Measurements from ENCODE around the gene CPT1C.

Gene CPT1C

GRCh38 chr19:49678985-49679770 lies 11.7 kb upstream of the CPT1C start:
- Histone ChIP-seq H3K36me3 (ENCODE audit: insufficient read depth) (peaks cover 9% of the 10 kb centered on the region; the same call in 1 of the 2 replicates), H3K4me2 (peak overlapping the region; percentile 38), H4K20me1 (ENCODE audit: insufficient read depth) (peaks cover 10% of the 10 kb centered on the region; the same call in 1 of the 2 replicates), H3K27me3 (ENCODE audit: insufficient read depth, low read depth) (no peaks in the 10 kb centered on the region), H3K9ac (peak overlapping the region; percentile 96; the same call in 1 of the 2 replicates), H3K4me1 (ENCODE audit: low read depth, poor library complexity, severe bottlenecking) (peaks cover 40% of the 10 kb centered on the region), H2AFZ (ENCODE audit: low read depth) (no peak overlapping the region), H3K79me2 (ENCODE audit: insufficient read depth, low read depth) (peaks cover 62% of the 10 kb centered on the region), H3K27ac (peak overlapping the region; percentile 93; the same call in 1 of the 2 replicates), H3K4me3 (IDR thresholded peaks at IDR 0.05; ENCODE audit: insufficient read depth, low read depth, low read length) (no peak overlapping the region)
- TF ChIP-seq CTCF (conservative IDR thresholded peaks at IDR 0.05; ENCODE audit: low read depth, low read length) = no peak

GRCh38 chr19:49679771-49680413 lies 11.0 kb upstream of the CPT1C start:
- Histone ChIP-seq H3K27me3 (ENCODE audit: insufficient read depth, low read depth) (no peaks in the 10 kb centered on the region), H4K20me1 (ENCODE audit: insufficient read depth) (peaks cover 10% of the 10 kb centered on the region; the same call in 1 of the 2 replicates), H3K4me1 (ENCODE audit: low read depth, poor library complexity, severe bottlenecking) (peaks cover 35% of the 10 kb centered on the region), H2AFZ (ENCODE audit: low read depth) (no peak overlapping the region), H3K79me2 (ENCODE audit: insufficient read depth, low read depth) (peaks cover 62% of the 10 kb centered on the region), H3K36me3 (ENCODE audit: insufficient read depth) (peaks cover 9% of the 10 kb centered on the region; the same call in 1 of the 2 replicates), H3K27ac (0 out of 2 replicates have a peak overlapping the region, but pooled peaks have one; percentile 19), H3K4me2 (peak overlapping the region; percentile 38), H3K4me3 (IDR thresholded peaks at IDR 0.05; ENCODE audit: insufficient read depth, low read depth, low read length) (no peak overlapping the region), H3K9ac (no peak overlapping the region; the same call in 1 of the 2 replicates)
- no peak for TF ChIP-seq CTCF (conservative IDR thresholded peaks at IDR 0.05; ENCODE audit: low read depth, low read length)

GRCh38 chr19:49680421-49681351 lies 10.2 kb upstream of the CPT1C start:
- Histone ChIP-seq H3K4me3 (IDR thresholded peaks at IDR 0.05; ENCODE audit: insufficient read depth, low read depth, low read length) (no peak overlapping the region), H3K79me2 (ENCODE audit: insufficient read depth, low read depth) (peaks cover 62% of the 10 kb centered on the region), H2AFZ (ENCODE audit: low read depth) (no peak overlapping the region), H3K36me3 (ENCODE audit: insufficient read depth) (peaks cover 9% of the 10 kb centered on the region; the same call in 1 of the 2 replicates), H3K27me3 (ENCODE audit: insufficient read depth, low read depth) (no peaks in the 10 kb centered on the region), H3K4me2 (peak overlapping the region; percentile 41; the same call in 1 of the 2 replicates), H3K27ac (0 out of 2 replicates have a peak overlapping the region, but pooled peaks have one; percentile 19), H4K20me1 (ENCODE audit: insufficient read depth) (peaks cover 10% of the 10 kb centered on the region; the same call in 1 of the 2 replicates), H3K4me1 (ENCODE audit: low read depth, poor library complexity, severe bottlenecking) (peaks cover 29% of the 10 kb centered on the region), H3K9ac (no peak overlapping the region)
- peak; percentile 96 for TF ChIP-seq CTCF (conservative IDR thresholded peaks at IDR 0.05; ENCODE audit: low read depth, low read length)

- Histone ChIP-seq H4K20me1 (ENCODE audit: insufficient read depth) (peaks cover 10% of the 10 kb centered on the region; the same call in 1 of the 2 replicates), H3K4me3 (IDR thresholded peaks at IDR 0.05; ENCODE audit: insufficient read depth, low read depth, low read length) (no peak overlapping the region), H3K79me2 (ENCODE audit: insufficient read depth, low read depth) (peaks cover 62% of the 10 kb centered on the region), H2AFZ (ENCODE audit: low read depth) (no peak overlapping the region), H3K36me3 (ENCODE audit: insufficient read depth) (peaks cover 9% of the 10 kb centered on the region; the same call in 1 of the 2 replicates), H3K9ac (no peak overlapping the region), H3K4me2 (no peak overlapping the region), H3K27ac (no peak overlapping the region), H3K4me1 (ENCODE audit: low read depth, poor library complexity, severe bottlenecking) (peaks cover 29% of the 10 kb centered on the region), H3K27me3 (ENCODE audit: insufficient read depth, low read depth) (no peaks in the 10 kb centered on the region)
- TF ChIP-seq CTCF (conservative IDR thresholded peaks at IDR 0.05; ENCODE audit: low read depth, low read length) = no peak
Measured at GRCh38 chr19:49681830-49682229, 9.1 kb upstream of the CPT1C start.
